ENCODE data around the gene KAZN. TPM values are rescaled to one million over a fixed set of nuclear protein-coding genes. Genes with fewer than 3 reads are reported as not detected.

KAZN gene
- total and polyA plus RNA-seq, 2 donors from 2014 or later: 17.4 to 60.8 TPM

DNA sequence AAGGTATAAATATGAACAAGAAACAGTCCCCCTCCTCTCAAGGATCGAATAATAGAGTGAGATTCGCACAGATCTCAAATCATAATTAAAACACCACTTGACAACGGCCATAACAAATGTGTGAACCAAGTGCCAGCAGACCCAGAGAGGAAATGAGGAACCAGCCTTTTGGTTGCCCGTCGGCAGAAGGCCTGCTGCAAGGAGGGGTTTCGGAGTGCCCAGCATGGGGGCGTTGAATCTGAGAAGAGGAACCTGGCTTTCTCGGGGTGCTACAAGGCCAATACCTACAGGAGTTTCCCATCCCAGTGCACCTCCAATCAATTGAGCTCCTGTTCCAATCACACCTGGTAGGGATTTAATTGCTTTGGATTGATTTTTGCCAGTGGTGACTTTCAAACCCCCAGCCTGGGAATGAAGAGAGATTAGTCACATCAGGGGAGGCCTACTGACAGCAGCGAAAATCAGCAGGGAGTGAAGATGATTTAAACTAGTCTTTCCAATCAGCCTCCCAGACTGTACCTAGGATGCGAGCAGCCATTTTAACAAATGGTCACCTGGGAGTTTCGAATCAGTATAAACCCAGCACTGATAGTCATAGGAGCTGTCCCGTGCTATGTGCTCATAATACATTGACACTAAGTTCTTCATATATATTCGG, 263.8 kb downstream of the KAZN start:
- DNase-seq (no peak), FAIRE-seq (no peak)
- intact Hi-C loops (cut with DNase I): no loop called here
- Histone ChIP-seq H3K27me3 (ENCODE audit: control insufficient read depth, insufficient read depth, low read length) (no peaks in the 10 kb centered on the region), H3K9ac (ENCODE audit: low read length in 3 of 3) (no peak overlapping the region), H3K27ac (ENCODE audit: low read depth in 2 of 2, low read length in 2 of 2) (no peak overlapping the region), H3K36me3 (ENCODE audit: control insufficient read depth in 2 of 3, insufficient read depth in 3 of 3, low read length in 3 of 3) (no peaks in the 10 kb centered on the region), H3K9me3 (ENCODE audit: control insufficient read depth in 2 of 3, insufficient read depth in 1 of 3, low read length in 3 of 3) (no peaks in the 10 kb centered on the region), H3K4me3 (ENCODE audit: low read length in 3 of 3) (no peak overlapping the region), H3K4me1 (ENCODE audit: control insufficient read depth in 2 of 3, insufficient read depth in 2 of 3, low read depth in 1 of 3, low read length in 3 of 3) (peaks cover 0 to 2% (median 0%) of the 10 kb centered on the region in 3 donors)
- TF ChIP-seq, protein P1, sequence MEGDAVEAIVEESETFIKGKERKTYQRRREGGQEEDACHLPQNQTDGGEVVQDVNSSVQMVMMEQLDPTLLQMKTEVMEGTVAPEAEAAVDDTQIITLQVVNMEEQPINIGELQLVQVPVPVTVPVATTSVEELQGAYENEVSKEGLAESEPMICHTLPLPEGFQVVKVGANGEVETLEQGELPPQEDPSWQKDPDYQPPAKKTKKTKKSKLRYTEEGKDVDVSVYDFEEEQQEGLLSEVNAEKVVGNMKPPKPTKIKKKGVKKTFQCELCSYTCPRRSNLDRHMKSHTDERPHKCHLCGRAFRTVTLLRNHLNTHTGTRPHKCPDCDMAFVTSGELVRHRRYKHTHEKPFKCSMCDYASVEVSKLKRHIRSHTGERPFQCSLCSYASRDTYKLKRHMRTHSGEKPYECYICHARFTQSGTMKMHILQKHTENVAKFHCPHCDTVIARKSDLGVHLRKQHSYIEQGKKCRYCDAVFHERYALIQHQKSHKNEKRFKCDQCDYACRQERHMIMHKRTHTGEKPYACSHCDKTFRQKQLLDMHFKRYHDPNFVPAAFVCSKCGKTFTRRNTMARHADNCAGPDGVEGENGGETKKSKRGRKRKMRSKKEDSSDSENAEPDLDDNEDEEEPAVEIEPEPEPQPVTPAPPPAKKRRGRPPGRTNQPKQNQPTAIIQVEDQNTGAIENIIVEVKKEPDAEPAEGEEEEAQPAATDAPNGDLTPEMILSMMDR (IDR thresholded peaks at IDR 0.05; ENCODE audit: borderline replicate concordance, extremely low read depth, insufficient read depth): no peak

DNA sequence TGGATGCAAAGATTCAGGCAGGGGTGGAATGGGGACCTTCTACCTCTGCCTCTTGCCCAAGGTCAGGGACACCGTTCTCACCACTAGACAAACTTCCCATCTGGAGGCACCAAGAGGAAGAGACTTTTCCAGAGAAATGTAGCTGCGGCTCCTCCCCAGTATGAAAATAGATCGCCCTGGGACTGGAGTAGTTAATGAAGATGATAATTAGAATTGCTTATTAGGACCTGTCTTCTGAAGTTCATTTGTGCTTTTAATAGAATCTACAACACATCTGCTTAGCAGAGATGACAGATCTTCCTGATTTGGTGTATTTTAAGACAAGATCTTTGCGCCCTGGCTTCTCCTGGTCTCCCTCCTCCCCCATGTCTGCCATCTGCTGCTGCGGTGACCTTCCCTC, 266.6 kb downstream of the KAZN start:
- no peak overlapping the region for H3K9ac ChIP-seq (ENCODE audit: low read length in 3 of 3)
- FAIRE-seq: no peak
- peaks cover 0 to 7% (median 6%) of the 10 kb centered on the region in 3 donors for H3K4me1 ChIP-seq (ENCODE audit: control insufficient read depth in 2 of 3, insufficient read depth in 2 of 3, low read depth in 1 of 3, low read length in 3 of 3)
- TF ChIP-seq, protein P1 (IDR thresholded peaks at IDR 0.05; ENCODE audit: borderline replicate concordance, extremely low read depth, insufficient read depth): no peak
- H3K4me3 ChIP-seq (ENCODE audit: low read length in 3 of 3): no peak overlapping the region
- H3K9me3 ChIP-seq (ENCODE audit: control insufficient read depth in 2 of 3, insufficient read depth in 1 of 3, low read length in 3 of 3): no peaks in the 10 kb centered on the region
- H3K27ac ChIP-seq (ENCODE audit: low read depth in 2 of 2, low read length in 2 of 2): no peak overlapping the region
- no peak for DNase-seq
- intact Hi-C loops (cut with DNase I): no loop called here
- H3K36me3 ChIP-seq (ENCODE audit: control insufficient read depth in 2 of 3, insufficient read depth in 3 of 3, low read length in 3 of 3): no peaks in the 10 kb centered on the region
- no peaks in the 10 kb centered on the region for H3K27me3 ChIP-seq (ENCODE audit: control insufficient read depth, insufficient read depth, low read length)

DNA sequence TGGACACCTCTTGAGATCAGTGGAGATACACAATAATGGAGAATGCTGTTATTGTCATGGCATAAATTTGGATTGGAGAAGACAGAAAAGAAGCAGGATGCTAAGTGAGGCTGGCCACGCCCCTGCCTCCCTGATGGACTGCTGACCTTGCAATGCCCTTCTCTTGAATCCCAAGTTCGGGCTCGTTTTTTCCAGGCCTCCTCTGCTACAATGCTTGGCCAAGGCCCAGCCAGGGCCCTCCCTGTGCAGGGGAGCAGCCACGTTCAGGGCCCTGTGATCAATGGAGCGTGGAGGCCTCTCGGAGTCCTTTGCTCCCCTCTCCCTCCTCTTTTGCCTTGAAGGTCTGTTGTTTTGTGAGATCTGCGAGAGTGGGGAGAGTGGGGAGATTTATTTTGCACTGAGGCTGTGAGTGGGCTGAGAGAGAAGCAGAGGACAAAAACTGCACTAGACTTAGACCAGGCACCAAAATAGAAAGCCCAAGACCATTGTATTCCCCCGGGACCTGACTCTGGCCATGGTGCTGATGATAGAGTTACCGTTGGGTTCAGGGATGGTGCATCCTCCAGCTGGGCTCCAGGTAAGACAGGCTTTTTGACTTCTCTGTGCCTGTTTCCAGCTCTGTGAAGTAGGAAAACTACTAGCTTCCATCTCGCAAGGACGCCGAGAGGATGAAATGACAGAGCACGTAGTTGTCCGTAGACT, 268.6 kb downstream of the KAZN start:
- FAIRE-seq (no peak), DNase-seq (peak in 4 of 5 donors; percentile 52 to 67 (median 59))
- H3K36me3 ChIP-seq (ENCODE audit: control insufficient read depth in 2 of 3, insufficient read depth in 3 of 3, low read length in 3 of 3): no peaks in the 10 kb centered on the region
- H3K9ac ChIP-seq (ENCODE audit: low read length in 3 of 3): no peak overlapping the region
- no peak overlapping the region for H3K27ac ChIP-seq (ENCODE audit: low read depth in 2 of 2, low read length in 2 of 2)
- intact Hi-C loops (cut with DNase I): no loop called here
- no peak overlapping the region for H3K4me3 ChIP-seq (ENCODE audit: low read length in 3 of 3)
- no peaks in the 10 kb centered on the region for H3K27me3 ChIP-seq (ENCODE audit: control insufficient read depth, insufficient read depth, low read length)
- TF ChIP-seq, protein P1 (IDR thresholded peaks at IDR 0.05; ENCODE audit: borderline replicate concordance, extremely low read depth, insufficient read depth): no peak
- no peaks in the 10 kb centered on the region for H3K9me3 ChIP-seq (ENCODE audit: control insufficient read depth in 2 of 3, insufficient read depth in 1 of 3, low read length in 3 of 3)
- H3K4me1 ChIP-seq (ENCODE audit: control insufficient read depth in 2 of 3, insufficient read depth in 2 of 3, low read depth in 1 of 3, low read length in 3 of 3): peaks cover 0 to 10% (median 9%) of the 10 kb centered on the region in 3 donors

All from kidney (tissue), 14 donors.